Keratinocyte (primary cell): Measurements from ENCODE around the gene NAPA.

Experiments
- CTCF ChIP-seq, 3 experiments: IDR thresholded peaks in 1 of 3; conservative IDR thresholded peaks in 1 of 3; optimal IDR thresholded peaks in 1 of 3; 2 replicates in 2 of 3; 3 replicates in 1 of 3; pipeline versions ENCODE3 to v1.5.1; 2011; ENCODE audit warnings: low read length in 3 of 3, mild to moderate bottlenecking in 3 of 3, moderate library complexity in 2 of 3, control low read depth in 1 of 3, inconsistent platforms in 1 of 3; ENCODE audit not compliant: insufficient read depth in 2 of 3; ENCODE audit errors: extremely low read depth in 1 of 3
- EZH2 ChIP-seq: IDR thresholded peaks from one replicate; pipeline ENCODE4 v1.6.1; 2012; ENCODE audit warnings: inconsistent platforms, mild to moderate bottlenecking, low read length, moderate library complexity

GRCh38 chr19:47512948-47513319, 1.9 kb downstream of the NAPA start:
- TF ChIP-seq CTCF (optimal IDR thresholded peaks at IDR 0.05 in 1 of 3, IDR thresholded peaks at IDR 0.05 in 1 of 3, conservative IDR thresholded peaks at IDR 0.05 in 1 of 3; ENCODE audit: extremely low read depth in 1 of 3, insufficient read depth in 2 of 3, low read length in 3 of 3), result no peak
- TF ChIP-seq EZH2, result no peak
